Left lobe of liver (tissue), 2 donors: ENCODE results near the gene NDUFV3. TPM values are rescaled to one million over a fixed set of nuclear protein-coding genes. Genes with fewer than 3 reads are reported as not detected.
"Not testable (repeated sequence)": the region's sequence is repeated elsewhere in the genome, so short reads cannot be mapped to it uniquely, and the experiment has no call there.

Experiments
- ATAC-seq: fragments of 200-7000 bp; cut with Tn5 transposase; one replicate; pipeline ENCODE4 v1.9.1; 2020; ENCODE audit warnings: mild to moderate bottlenecking, moderate library complexity
- DNase-seq: peaks from one replicate; pipeline ENCODE4 v3.0.0-alpha.2; 2020; ENCODE audit warnings: low spot score
- total RNA-seq: library from RNA; stranded (reverse); gene quantifications from one replicate; pipeline ENCODE4 v1.2.1, GENCODE V29; 2021
- donor health status: DM: no; HTN: no; CAD: no; lungs with moderate emphysema.
- donor health status: DM: no; HTN: yes; CAD: no.

The NDUFV3 gene
- total RNA-seq, 1 donor from 2014 or later = 22.8 TPM

DNA sequence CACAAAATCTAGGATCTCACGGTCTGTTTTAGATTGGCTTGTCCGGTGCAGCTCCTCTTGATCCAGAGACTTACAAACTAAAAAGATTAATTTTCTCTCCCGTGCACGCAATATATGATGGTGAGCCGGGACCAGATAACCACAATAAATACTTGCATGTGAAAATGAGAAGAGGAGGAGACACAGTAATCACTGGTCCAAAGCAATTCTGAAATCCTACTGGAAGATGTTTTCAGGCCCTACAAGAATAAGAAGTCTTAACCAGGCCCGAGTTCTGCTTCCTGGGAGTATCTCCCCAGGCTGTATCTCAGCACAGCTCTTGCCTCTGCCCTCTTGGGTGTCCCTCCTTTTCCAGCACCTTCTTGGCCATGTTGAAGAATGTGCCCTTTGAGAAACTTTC, 12.8 kb upstream of the NDUFV3 start:
- DNase-seq = no peak
- ATAC-seq = no peak

- DNase-seq (no peak), ATAC-seq (no peak)
Observed at GRCh38 chr21:42883921-42884320, 9.2 kb upstream of the NDUFV3 start.

DNA sequence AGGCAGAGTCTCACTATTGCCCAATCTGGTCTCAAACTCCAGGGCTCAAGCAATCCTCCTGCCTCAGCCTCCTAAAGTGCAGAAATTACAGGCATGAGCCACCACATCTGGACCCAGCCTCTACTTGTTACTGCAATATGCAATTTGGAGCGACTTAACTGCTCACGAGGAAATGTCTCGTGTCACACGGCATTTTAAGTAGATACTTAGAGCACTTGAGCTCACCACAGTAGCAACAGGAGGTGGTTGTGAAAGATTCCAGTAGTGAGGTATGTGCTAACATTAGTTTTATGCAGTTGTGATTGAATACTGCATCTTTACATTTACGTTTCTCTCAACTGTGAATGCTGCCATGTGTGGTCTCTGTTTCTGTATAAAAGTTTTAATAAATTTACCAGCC, 5.8 kb upstream of the NDUFV3 start:
- DNase-seq (no peak), ATAC-seq (no peak)

GRCh38 chr21:42892582-42892930, 553 bp upstream of the NDUFV3 start:
- ATAC-seq (peak; percentile 46), DNase-seq (no peak)

DNA sequence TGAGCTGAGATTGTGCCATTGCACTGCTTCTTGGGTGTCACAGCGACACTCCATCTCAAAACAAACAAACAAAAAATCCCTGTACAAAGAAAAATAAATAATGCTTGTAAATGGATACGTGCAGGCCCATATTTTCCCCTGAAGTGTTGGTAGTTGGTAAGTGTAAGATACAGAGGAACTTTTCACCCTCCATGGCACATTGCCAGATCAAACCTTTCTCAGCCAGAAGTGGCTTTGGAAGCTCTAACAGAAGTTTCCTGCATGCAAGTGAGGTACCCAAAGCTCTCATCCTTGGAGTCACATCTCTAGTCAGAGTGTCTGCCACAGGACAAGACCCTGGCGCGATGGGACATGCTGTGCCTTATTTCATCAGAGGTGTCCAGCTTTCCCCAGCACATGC, 7.3 kb downstream of the NDUFV3 start:
- DNase-seq = no peak
- ATAC-seq = no peak

DNA sequence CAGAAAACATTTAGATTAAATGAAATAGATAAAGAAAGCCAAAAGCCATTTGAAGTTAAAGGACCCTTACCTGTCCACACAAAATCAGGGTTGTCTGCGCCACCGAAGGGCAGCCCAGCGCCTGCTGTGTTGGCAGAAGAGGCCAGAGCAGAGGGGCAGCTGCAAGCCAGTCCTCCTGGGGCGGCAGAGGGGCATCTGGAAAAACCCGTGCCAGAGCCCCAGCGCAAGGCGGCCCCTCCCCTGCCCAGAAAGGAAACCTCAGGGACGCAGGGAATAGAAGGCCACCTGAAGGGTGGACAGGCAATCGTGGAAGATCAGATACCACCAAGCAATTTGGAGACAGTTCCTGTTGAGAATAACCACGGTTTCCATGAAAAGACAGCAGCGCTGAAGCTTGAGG, 10.7 kb downstream of the NDUFV3 start:
- no peak for DNase-seq

GRCh38 chr21:42905195-42905594, 12.1 kb downstream of the NDUFV3 start:
- ATAC-seq = no peak
- no peak for DNase-seq

More for the DNA sequence above, 10.7 kb downstream of the NDUFV3 start:
- no peak for ATAC-seq

DNA sequence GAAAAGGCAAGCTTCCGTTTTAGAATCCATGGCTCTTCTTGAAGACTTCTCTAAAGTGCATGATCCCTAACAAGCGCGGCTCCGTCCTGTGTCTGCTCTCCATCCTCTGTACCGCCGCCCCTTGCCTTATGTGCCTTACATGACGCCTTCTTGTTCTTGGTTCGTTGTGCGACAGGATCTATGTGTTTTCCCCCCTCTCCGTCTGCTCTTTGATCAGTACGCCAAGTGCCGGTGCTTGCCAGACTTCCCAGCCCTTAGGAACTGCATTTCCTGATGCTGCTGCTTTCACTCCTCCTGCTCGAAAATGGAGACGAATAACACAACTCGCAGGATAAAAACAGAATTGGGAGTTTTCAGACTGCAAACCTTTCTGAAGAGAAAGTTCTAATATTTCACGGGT, 13.1 kb downstream of the NDUFV3 start:
- ATAC-seq (no peak), DNase-seq (no peak)

DNA sequence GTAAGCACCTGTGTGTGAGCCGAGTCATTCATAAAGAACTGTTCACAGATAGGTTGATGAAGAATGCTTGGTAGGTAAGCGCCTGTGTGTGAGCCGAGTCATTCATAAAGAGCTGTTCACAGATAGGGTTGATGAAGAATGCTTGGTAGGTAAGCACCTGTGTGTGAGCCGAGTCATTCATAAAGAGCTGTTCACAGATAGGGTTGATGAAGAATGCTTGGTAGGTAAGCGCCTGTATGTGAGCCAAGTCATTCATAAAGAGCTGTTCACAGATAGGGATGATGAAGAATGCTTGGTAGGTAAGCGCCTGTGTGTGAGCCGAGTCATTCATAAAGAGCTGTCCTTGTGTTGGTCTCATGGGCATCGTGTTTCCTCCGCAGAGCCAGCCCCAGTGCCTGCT, 15.4 kb downstream of the NDUFV3 start:
- ATAC-seq, DNase-seq: not testable (repeated sequence)

DNA sequence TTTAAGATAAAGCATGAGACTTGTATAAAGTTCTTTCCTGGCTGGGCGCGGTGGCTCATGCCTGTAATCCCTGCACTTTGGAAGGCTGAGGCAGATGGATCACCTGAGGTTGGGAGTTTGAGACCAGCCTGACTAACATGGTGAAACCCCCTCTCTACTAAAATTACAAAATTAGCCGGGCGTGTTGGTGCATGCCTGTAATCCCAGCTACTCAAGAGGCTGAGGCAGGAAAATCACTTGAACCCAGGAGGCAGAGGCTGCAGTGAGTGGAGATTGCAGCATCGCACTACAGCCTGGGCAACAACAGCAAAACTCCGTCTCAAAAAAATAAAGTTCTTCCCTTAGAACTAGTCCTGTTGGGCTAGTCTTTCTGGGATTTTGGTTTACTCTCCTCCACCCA, 18.8 kb downstream of the NDUFV3 start:
- DNase-seq = not testable (repeated sequence)

DNA sequence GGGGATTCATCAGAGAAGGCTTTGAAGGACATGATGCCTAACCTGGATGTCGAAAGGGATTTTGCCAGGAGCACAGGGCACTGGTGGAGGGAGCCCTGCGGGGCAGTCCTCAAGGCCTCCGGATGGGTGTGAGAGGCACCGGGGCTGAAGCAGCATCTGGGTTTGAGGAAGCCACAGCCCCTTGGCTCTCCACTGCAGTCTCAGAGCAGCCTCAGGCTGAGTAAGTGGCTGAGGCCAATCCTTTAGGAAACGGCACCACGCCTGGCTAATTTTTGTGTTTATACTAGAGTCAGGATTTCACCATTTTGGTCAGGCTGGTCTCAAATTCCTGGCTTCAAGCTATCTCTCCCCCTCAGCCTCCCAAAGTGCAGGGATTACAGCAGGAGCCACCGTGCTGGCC, 20.4 kb downstream of the NDUFV3 start:
- ATAC-seq = peak; percentile 36
- no peak for DNase-seq

More for the DNA sequence above, 18.8 kb downstream of the NDUFV3 start:
- not testable (repeated sequence) for ATAC-seq

DNA sequence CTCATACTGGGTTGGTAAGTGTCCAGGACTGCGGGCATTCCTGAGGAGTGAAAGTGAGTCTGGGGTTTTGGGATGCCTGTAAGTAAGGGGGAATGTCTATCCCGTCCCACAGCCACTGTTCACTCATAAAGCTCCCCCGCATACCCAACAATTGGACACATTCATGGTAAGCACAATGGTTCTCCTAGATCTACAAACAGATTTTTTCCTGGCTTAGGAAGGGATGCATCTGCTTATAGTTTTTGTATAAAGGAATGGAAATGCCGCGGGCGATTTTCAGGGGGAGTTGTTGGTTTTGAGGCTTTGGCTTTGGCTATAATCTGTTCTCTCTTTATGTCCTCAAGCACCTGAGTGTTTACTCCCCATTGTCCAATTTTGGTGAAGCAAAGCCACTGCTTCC, 25.2 kb downstream of the NDUFV3 start:
- ATAC-seq (no peak), DNase-seq (no peak)

DNA sequence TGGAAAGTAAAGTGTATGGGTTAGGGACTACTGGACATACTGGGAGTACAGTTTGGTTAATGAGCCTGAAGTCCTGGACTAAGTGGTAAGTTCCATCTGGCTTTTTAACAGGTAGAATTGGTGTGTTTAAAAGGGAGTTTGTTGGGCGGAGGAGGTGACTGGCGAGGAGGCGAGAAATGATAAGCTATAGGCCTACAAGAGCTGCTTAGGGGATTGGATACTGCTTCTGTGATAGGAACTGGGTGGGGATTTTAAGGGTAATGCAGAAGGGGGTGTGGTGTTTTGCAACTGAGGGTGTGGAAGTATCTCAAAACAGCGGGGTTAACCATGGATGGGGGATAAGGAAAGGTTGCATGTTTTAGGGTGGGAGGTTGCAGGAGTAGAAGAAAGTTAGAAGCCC, 28.8 kb downstream of the NDUFV3 start:
- ATAC-seq (no peak), DNase-seq (no peak)

DNA sequence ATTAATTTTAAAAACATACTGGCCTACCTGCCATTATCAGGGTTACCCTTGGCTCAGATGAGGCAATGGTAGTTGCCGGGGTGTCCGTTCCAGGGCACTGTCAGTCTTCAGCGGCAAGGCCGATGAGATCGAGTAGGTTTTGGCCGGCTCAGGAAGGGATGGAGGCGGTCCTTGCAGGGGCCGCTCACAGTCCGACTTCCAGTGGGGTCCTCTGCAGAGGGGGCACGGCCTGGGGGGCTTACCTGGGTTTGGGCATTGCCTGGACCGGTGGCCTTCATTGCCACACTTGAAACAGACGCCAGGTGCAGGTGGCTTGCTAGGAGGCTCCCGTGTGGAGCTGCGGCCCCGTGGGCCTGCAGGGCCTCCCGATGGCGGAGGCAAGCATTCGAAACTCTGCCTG, 29.8 kb downstream of the NDUFV3 start:
- ATAC-seq (no peak), DNase-seq (no peak)

DNA sequence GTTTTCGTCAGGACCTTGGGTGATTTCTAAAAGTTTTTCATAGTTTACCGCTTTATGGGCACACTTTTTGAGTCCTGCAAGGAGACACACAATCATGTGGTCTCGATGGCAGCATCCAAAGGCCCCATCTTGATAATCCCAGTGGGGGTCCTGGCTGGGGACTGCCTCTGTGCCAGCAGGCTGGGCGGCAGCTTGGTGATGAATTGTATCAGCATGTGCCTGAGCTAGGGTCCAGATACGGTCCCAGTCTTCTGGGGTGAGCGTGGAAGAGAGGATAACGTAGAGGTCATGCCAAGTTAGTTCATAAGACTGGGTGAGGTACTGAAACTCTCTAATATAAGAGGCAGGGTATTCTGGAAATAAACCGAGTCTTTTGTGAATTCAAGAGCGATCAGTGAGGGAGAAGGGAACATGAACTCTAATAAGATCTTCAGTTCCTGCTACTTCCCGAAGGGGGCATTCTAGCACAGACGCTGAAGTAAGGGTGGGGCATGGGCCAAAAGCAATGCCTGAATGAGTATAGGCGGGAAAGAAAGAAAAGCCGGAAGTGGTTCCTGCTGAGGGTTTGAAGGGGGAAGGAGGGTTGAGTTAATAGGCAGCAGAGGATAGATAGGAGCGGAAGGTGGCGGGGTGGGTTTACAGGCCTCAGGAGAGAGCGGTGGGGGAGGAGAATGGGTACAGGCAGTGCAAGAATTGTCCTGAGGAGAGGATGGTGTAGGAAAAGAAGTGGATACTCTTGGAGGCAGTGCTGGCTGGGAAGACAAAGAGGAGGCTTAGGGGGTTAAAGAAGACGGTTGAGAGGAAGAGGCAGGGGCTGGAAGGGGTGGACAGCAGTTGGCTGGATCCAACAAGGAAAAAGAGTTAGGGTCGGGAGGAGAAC, 30.7 kb downstream of the NDUFV3 start:
- DNase-seq (peak; percentile 71), ATAC-seq (peak; percentile 94)

DNA sequence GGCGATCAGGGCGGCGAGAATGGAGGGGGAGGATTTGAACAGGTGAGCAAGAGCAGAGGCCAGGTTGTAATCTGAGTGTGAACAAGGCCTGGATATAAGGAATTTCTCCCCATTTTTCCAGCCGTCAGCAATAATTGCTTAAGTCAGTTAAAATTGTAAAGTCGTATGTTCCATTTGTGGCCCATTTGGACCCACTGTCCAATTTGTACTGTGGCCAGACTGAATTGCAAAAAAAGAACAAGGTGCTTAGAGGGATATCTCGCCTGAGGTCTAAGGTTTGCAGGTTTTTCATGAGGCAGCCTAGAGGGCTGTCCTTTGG, 31.3 kb downstream of the NDUFV3 start:
- DNase-seq = no peak
- ATAC-seq = no peak

GRCh38 chr21:42925114-42925926, 32.2 kb downstream of the NDUFV3 start, which contains the start of gene ERVH48-1:
Gene ERVH48-1 (minus strand): TSS chr21:42925630. CDS start chr21:42919006, 6,624 bp downstream.
- ATAC-seq (no peak), DNase-seq (no peak)

- DNase-seq, ATAC-seq: not testable (repeated sequence)
Observed at GRCh38 chr21:42927474-42928200, 34.5 kb downstream of the NDUFV3 start.

- no peak for ATAC-seq
- DNase-seq = no peak
Observed at GRCh38 chr21:42929969-42930368, 36.9 kb downstream of the NDUFV3 start.

- DNase-seq = no peak
- no peak for ATAC-seq
Observed at GRCh38 chr21:42931560-42932235, 38.6 kb downstream of the NDUFV3 start.
